HUES6 (cell line): ENCODE measurements around the gene OTX2.

Experiments
- H3K27ac ChIP-seq: 2 replicates; pipeline ENCODE4 v1.7.0; 2013; ENCODE audit warnings: low read depth, mild to moderate bottlenecking, low read length, inconsistent platforms
- H3K27me3 ChIP-seq: 2 replicates; pipeline ENCODE4 v1.6.1; 2013; ENCODE audit warnings: low read length; ENCODE audit not compliant: control insufficient read depth, insufficient read depth
- H3K36me3 ChIP-seq: 2 replicates; pipeline ENCODE4 v1.6.1; 2013; ENCODE audit warnings: low read length; ENCODE audit not compliant: control insufficient read depth, insufficient read depth
- H3K4me1 ChIP-seq: 2 replicates; pipeline ENCODE4 v1.6.1; 2013; ENCODE audit warnings: low read length; ENCODE audit not compliant: control insufficient read depth, insufficient read depth
- H3K4me3 ChIP-seq: 2 replicates; pipeline ENCODE4 v1.5.1; 2013; ENCODE audit warnings: low read depth, low read length
- H3K9ac ChIP-seq: one replicate; pipeline ENCODE4 v1.6.1; 2013; ENCODE audit warnings: mild to moderate bottlenecking, low read length
- H3K9me3 ChIP-seq: 2 replicates; pipeline ENCODE4 v1.6.1; 2013; ENCODE audit warnings: low read depth, low read length; ENCODE audit not compliant: control insufficient read depth, insufficient read depth

The OTX2 gene

DNA sequence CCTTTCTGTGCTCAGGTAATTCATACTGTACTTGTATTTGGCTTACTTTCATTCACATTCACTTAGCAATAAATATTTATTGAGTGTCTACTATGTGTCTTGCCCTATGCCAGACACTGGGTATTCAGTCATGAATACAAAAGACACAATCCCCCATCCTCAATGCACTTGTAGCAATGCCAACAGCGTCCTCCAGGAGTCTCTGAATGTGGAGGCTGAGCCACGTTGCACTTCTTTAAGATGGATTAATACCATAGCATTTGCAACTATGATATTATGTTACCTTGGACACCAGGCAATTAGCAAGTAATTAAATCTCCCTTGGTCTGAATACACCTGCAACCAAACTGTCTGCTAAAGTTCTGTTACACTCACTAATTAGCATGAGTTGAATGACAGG lies 58.8 kb downstream of the OTX2 start:
- Histone ChIP-seq H3K36me3 (no peaks in the 10 kb centered on the region), H3K9me3 (no peaks in the 10 kb centered on the region), H3K4me3 (no peak overlapping the region), H3K27me3 (no peaks in the 10 kb centered on the region), H3K9ac (no peak overlapping the region), H3K4me1 (peaks cover 6% of the 10 kb centered on the region; the same call in 1 of the 2 replicates), H3K27ac (no peak overlapping the region)
